Effector memory CD8-positive, alpha-beta T cell (primary cell): ENCODE results near the gene FAM174C.
"Not testable (repeated sequence)": the region's sequence is repeated elsewhere in the genome, so short reads cannot be mapped to it uniquely, and the experiment has no call there.

ENCODE experiments used
- ATAC-seq: fragments of 150-1000 bp; cut with Tn5 transposase; replicated peaks from 2 replicates; pipeline ENCODE4 v1.10.0; 2021; ENCODE audit warnings: mild to moderate bottlenecking, moderate library complexity
- DNase-seq, 3 experiments: peaks; one replicate each; pipeline ENCODE4 v3.0.0; 2021
- H3K27ac Mint-ChIP-seq, 2 donors: one replicate each; pipeline ENCODE4 v1.8.0; 2022; ENCODE audit warnings: mild to moderate bottlenecking in 2 of 2, mixed read lengths in 2 of 2, moderate library complexity in 2 of 2
- H3K27me3 Mint-ChIP-seq, 2 donors: one replicate each; pipeline ENCODE4 v1.8.0; 2022; ENCODE audit warnings: mixed read lengths in 2 of 2
- H3K36me3 Mint-ChIP-seq: one replicate; pipeline ENCODE4 v1.8.0; 2022; ENCODE audit warnings: mild to moderate bottlenecking, moderate library complexity, mixed read lengths; ENCODE audit not compliant: insufficient read depth
- H3K4me1 Mint-ChIP-seq, 2 donors: one replicate each; pipeline ENCODE4 v1.8.0; 2022; ENCODE audit warnings: low read depth in 2 of 2, mixed read lengths in 2 of 2
- H3K4me3 Mint-ChIP-seq, 2 donors: one replicate each; pipeline ENCODE4 v1.8.0; 2022; ENCODE audit warnings: mild to moderate bottlenecking in 2 of 2, mixed read lengths in 2 of 2, moderate library complexity in 2 of 2
- H3K9me3 Mint-ChIP-seq, 2 donors: one replicate each; pipeline ENCODE4 v1.8.0; 2022; ENCODE audit warnings: mixed read lengths in 2 of 2

The FAM174C gene

DNA sequence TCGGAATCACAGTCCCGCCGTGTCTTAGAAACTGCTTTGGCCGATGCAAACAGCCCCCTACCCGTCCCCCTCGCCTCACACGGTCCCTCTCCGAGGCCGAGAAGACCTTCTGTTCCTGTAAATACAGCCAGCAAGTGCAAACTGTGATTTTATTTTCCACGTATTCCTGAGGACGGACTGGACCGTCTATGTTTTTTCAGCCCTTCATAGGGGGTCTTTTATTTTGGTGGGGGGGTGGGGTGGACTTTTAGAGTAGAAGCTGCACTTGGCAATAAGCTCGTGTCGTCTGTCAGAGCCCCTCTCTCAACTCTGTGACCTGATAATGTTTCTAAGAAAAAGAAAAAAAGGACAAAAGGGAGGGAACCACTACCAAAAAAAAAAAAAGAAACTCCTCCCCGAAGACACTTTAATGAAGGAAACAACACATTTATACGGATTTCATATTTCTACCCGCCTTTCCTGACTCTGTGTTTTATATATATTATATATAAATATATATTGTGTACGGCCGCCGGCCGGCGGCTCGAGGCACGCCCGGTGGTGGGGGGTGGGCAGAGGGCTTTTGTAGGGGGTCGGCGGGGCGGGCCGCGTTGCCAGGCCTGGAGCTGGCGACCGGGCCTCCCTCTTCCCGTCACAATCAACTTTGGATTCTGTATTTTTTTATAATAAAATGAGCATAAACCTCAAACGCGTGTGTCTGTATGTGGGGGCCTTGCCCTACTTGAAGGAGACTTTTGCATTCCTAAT, 25.6 kb downstream of the FAM174C start:
- Mint-ChIP-seq H3K9me3 (no peaks in the 10 kb centered on the region), H3K27me3 (peaks cover 0 to 11% of the 10 kb centered on the region in 2 donors), H3K4me3 (no peak overlapping the region), H3K36me3 (no peaks in the 10 kb centered on the region), H3K4me1 (no peaks in the 10 kb centered on the region), H3K27ac (no peak overlapping the region)
- ATAC-seq, result no peak
- no peak for DNase-seq

GRCh38 chr19:1302533-1303239, 27.4 kb downstream of the FAM174C start:
- H3K9me3 Mint-ChIP-seq, result no peaks in the 10 kb centered on the region
- no peak overlapping the region for H3K27ac Mint-ChIP-seq
- H3K27me3 Mint-ChIP-seq, result peaks cover 0 to 8% of the 10 kb centered on the region in 2 donors
- H3K4me1 Mint-ChIP-seq, result no peaks in the 10 kb centered on the region
- no peak overlapping the region for H3K4me3 Mint-ChIP-seq
- no peak for DNase-seq
- no peaks in the 10 kb centered on the region for H3K36me3 Mint-ChIP-seq
- no peak for ATAC-seq

GRCh38 chr19:1304197-1304924, 29.0 kb downstream of the FAM174C start:
- ATAC-seq (no peak), DNase-seq (no peak)
- no peaks in the 10 kb centered on the region for H3K27me3 Mint-ChIP-seq
- H3K36me3 Mint-ChIP-seq, result no peaks in the 10 kb centered on the region
- H3K27ac Mint-ChIP-seq, result no peak overlapping the region
- H3K4me3 Mint-ChIP-seq, result no peak overlapping the region
- no peaks in the 10 kb centered on the region for H3K4me1 Mint-ChIP-seq
- no peaks in the 10 kb centered on the region for H3K9me3 Mint-ChIP-seq

- not testable (repeated sequence) for H3K36me3 Mint-ChIP-seq, ATAC-seq, H3K27me3 Mint-ChIP-seq, H3K4me1 Mint-ChIP-seq, H3K9me3 Mint-ChIP-seq, H3K27ac Mint-ChIP-seq, DNase-seq, H3K4me3 Mint-ChIP-seq
Measured at GRCh38 chr19:1305354-1305753, 30.0 kb downstream of the FAM174C start.

GRCh38 chr19:1307320-1307719, 32.0 kb downstream of the FAM174C start:
- Mint-ChIP-seq H3K9me3 (no peaks in the 10 kb centered on the region), H3K36me3 (no peaks in the 10 kb centered on the region), H3K27me3 (no peaks in the 10 kb centered on the region), H3K4me3 (no peak overlapping the region), H3K4me1 (no peaks in the 10 kb centered on the region), H3K27ac (no peak overlapping the region)
- ATAC-seq (no peak), DNase-seq (no peak)

- Mint-ChIP-seq H3K27me3 (no peaks in the 10 kb centered on the region), H3K9me3 (no peaks in the 10 kb centered on the region), H3K27ac (no peak overlapping the region), H3K4me1 (no peaks in the 10 kb centered on the region), H3K4me3 (no peak overlapping the region), H3K36me3 (no peaks in the 10 kb centered on the region)
- DNase-seq (no peak), ATAC-seq (no peak)
Measured at GRCh38 chr19:1307755-1308303, 32.5 kb downstream of the FAM174C start.

DNA sequence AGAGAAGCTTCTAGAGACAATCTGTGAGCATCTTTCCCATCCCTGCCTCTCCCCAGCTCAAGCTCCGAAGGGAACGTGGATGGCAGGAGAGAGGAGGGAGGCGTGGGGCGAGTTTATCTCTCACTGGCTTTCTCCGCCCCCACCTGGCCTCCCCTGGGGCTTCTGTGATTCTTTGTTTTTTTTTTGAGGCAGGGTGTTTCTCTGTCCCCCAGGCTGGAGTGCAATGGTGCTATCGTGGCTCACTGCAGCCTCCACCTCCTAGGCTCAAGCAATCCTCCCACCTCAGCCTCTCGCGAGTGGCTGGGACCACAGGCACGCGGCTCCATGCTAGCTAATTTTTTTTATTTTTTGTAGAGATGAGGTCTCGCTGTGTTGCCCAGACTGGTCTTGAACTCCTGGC, 33.4 kb downstream of the FAM174C start:
- no peak overlapping the region for H3K4me3 Mint-ChIP-seq
- no peaks in the 10 kb centered on the region for H3K36me3 Mint-ChIP-seq
- H3K4me1 Mint-ChIP-seq, result no peaks in the 10 kb centered on the region
- H3K27ac Mint-ChIP-seq, result no peak overlapping the region
- no peaks in the 10 kb centered on the region for H3K27me3 Mint-ChIP-seq
- no peaks in the 10 kb centered on the region for H3K9me3 Mint-ChIP-seq
- DNase-seq (no peak), ATAC-seq (no peak)

GRCh38 chr19:1309977-1310852, 34.9 kb downstream of the FAM174C start:
- Mint-ChIP-seq H3K4me1 (no peaks in the 10 kb centered on the region), H3K27ac (no peak overlapping the region), H3K9me3 (no peaks in the 10 kb centered on the region), H3K4me3 (no peak overlapping the region), H3K36me3 (no peaks in the 10 kb centered on the region), H3K27me3 (no peaks in the 10 kb centered on the region)
- ATAC-seq (no peak), DNase-seq (no peak)

GRCh38 chr19:1310853-1311180, 35.5 kb downstream of the FAM174C start:
- DNase-seq (no peak), ATAC-seq (no peak)
- H3K4me1 Mint-ChIP-seq, result no peaks in the 10 kb centered on the region
- no peaks in the 10 kb centered on the region for H3K36me3 Mint-ChIP-seq
- H3K9me3 Mint-ChIP-seq, result no peaks in the 10 kb centered on the region
- H3K27me3 Mint-ChIP-seq, result no peaks in the 10 kb centered on the region
- no peak overlapping the region for H3K4me3 Mint-ChIP-seq
- H3K27ac Mint-ChIP-seq, result no peak overlapping the region

DNA sequence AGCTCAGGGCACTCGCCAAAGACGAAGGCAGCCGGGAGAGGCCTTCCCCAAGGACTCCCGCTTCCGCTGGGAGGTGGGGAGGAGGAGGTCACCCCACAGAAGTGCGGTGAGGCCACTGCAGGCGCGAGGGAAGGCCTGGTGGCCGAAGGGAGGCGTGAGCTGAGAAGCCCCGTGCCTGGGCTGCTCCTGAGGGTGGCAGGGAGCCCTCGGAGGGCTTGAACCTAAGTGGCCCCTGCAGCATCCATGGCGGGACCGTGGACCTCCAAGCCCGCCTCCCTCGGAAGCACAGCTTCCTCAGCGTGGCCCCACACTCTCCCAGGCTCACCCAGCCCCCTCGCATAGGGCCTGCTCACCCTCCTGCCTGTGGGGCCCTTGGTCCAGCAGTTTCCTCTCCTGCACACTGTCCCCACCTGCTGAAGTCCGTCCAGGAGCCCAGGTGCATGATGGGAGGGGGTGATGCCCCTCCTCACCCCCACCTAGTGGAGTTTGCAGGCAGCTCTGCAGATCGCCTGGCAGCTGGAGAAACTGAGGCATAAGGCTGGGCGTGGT, 36.3 kb downstream of the FAM174C start:
- no peak for ATAC-seq
- no peak for DNase-seq
- H3K36me3 Mint-ChIP-seq, result no peaks in the 10 kb centered on the region
- peaks cover 0 to 3% of the 10 kb centered on the region in 2 donors for H3K27me3 Mint-ChIP-seq
- no peak overlapping the region for H3K27ac Mint-ChIP-seq
- no peak overlapping the region for H3K4me3 Mint-ChIP-seq
- no peaks in the 10 kb centered on the region for H3K9me3 Mint-ChIP-seq
- H3K4me1 Mint-ChIP-seq, result no peaks in the 10 kb centered on the region

- peaks cover 13 to 17% of the 10 kb centered on the region in 2 donors for H3K27me3 Mint-ChIP-seq
- no peak overlapping the region for H3K4me3 Mint-ChIP-seq
- no peaks in the 10 kb centered on the region for H3K36me3 Mint-ChIP-seq
- no peaks in the 10 kb centered on the region for H3K9me3 Mint-ChIP-seq
- DNase-seq (no peak), ATAC-seq (no peak)
- H3K4me1 Mint-ChIP-seq, result no peaks in the 10 kb centered on the region
- H3K27ac Mint-ChIP-seq, result no peak overlapping the region
Measured at GRCh38 chr19:1312767-1313694, 37.7 kb downstream of the FAM174C start.
